B cell (primary cell): ENCODE data around the gene SRRD. TPM values are rescaled to one million over a fixed set of nuclear protein-coding genes. Genes with fewer than 3 reads are reported as not detected.

Experiments
- ATAC-seq: fragments of 200-7000 bp; cut with Tn5 transposase; one replicate; pipeline ENCODE4 v1.10.0; 2021; ENCODE audit warnings: low read depth, mild to moderate bottlenecking, moderate number of reproducible peaks, moderate library complexity
- CTCF ChIA-PET: fragments of 350-600 bp; sonication (Branson Sonifier 250); formaldehyde crosslinking; loops from one replicate; lab custom pipeline; 2021; ENCODE audit warnings: antibody characterized with exemption, inconsistent platforms; lab: Charles Lee
- POLR2A ChIA-PET: fragments of 350-600 bp; sonication (Branson Sonifier 250); formaldehyde crosslinking; loops from one replicate; lab custom pipeline; 2021; ENCODE audit warnings: antibody characterized with exemption; lab: Charles Lee
- DNase-seq: peaks from one replicate; pipeline ENCODE4 v3.0.0; 2013
- H2AFZ ChIP-seq: 2 replicates; pipeline ENCODE4 v1.6.1; 2012; ENCODE audit warnings: mild to moderate bottlenecking, low read depth, low read length; ENCODE audit not compliant: insufficient read depth, poor library complexity, severe bottlenecking
- H3K27ac ChIP-seq, 2 donors: 1 replicate in 1 of 2; 2 replicates in 1 of 2; pipeline ENCODE4 v1.5.1; 2012 to 2013; ENCODE audit warnings: low read length in 2 of 2, mild to moderate bottlenecking in 2 of 2, moderate library complexity in 1 of 2
- H3K27me3 ChIP-seq, 4 experiments: fragments of 200-600 bp in 1 of 4; sonication (generic) in 1 of 4; replicated peaks in 1 of 4; 1 replicate in 2 of 4; 2 replicates in 2 of 4; pipeline versions ENCODE4 v1.6.1 to v1.7.0; 2013 to 2016; ENCODE audit warnings: low read length in 3 of 4, mild to moderate bottlenecking in 2 of 4, mixed read lengths in 1 of 4, moderate library complexity in 1 of 4; ENCODE audit not compliant: insufficient read depth in 4 of 4, control insufficient read depth in 3 of 4; ENCODE audit errors: control extremely low read depth in 1 of 4
- H3K36me3 ChIP-seq, 2 experiments: replicated peaks in 1 of 2; 1 replicate in 1 of 2; 2 replicates in 1 of 2; pipeline versions ENCODE4 v1.6.1 to v1.7.1; 2013; ENCODE audit warnings: low read length in 1 of 2; ENCODE audit not compliant: insufficient read depth in 2 of 2, control insufficient read depth in 1 of 2; ENCODE audit errors: control extremely low read depth in 1 of 2, extremely low read depth in 1 of 2
- H3K4me1 ChIP-seq, 2 donors: fragments of 200-600 bp in 1 of 2; sonication (generic) in 1 of 2; 1 replicate in 1 of 2; 2 replicates in 1 of 2; pipeline versions ENCODE4 v1.5.1 to v1.6.1; 2013 to 2017; ENCODE audit warnings: low read length in 2 of 2; ENCODE audit not compliant: control insufficient read depth in 2 of 2, insufficient read depth in 2 of 2
- H3K4me2 ChIP-seq: replicated peaks from 2 replicates; pipeline ENCODE3; 2012; ENCODE audit warnings: mild to moderate bottlenecking, low read depth, low read length; ENCODE audit not compliant: poor library complexity, severe bottlenecking
- H3K4me3 ChIP-seq, 5 experiments: fragments of 200-600 bp in 1 of 5; sonication (generic) in 1 of 5; 1 replicate in 3 of 5; 2 replicates in 2 of 5; pipeline versions ENCODE4 v1.5.1 to v1.7.0; 2011 to 2016; ENCODE audit warnings: low read length in 4 of 5, mild to moderate bottlenecking in 4 of 5, low read depth in 2 of 5, control low read depth in 1 of 5, moderate library complexity in 1 of 5; ENCODE audit not compliant: insufficient read depth in 1 of 5; ENCODE audit errors: control extremely low read depth in 1 of 5, extremely low read depth in 1 of 5
- H3K79me2 ChIP-seq: fragments of 200-600 bp; sonication (generic); one replicate; pipeline ENCODE4 v1.6.0; 2016; ENCODE audit warnings: low read length; ENCODE audit not compliant: control insufficient read depth, insufficient read depth
- H3K9ac ChIP-seq: fragments of 200-600 bp; sonication (generic); 2 replicates; pipeline ENCODE4 v1.6.1; 2017; ENCODE audit warnings: mild to moderate bottlenecking, low read length, moderate library complexity
- H3K9me3 ChIP-seq, 3 donors: one replicate each; pipeline versions ENCODE4 v1.6.1 to v1.7.1; 2013; ENCODE audit warnings: low read length in 2 of 3; ENCODE audit not compliant: control insufficient read depth in 2 of 3, insufficient read depth in 1 of 3; ENCODE audit errors: control extremely low read depth in 1 of 3
- H4K20me1 ChIP-seq: 2 replicates; pipeline ENCODE4 v1.6.0; 2012; ENCODE audit warnings: mild to moderate bottlenecking, low read length; ENCODE audit not compliant: insufficient read depth, control insufficient read depth, poor library complexity, severe bottlenecking
- H3K27ac Mint-ChIP-seq: one replicate; pipeline ENCODE4 v1.8.0; 2021; ENCODE audit warnings: mixed read lengths
- H3K27me3 Mint-ChIP-seq: one replicate; pipeline ENCODE4 v1.8.0; 2021; ENCODE audit warnings: mixed read lengths
- H3K4me1 Mint-ChIP-seq: one replicate; pipeline ENCODE4 v1.8.0; 2021; ENCODE audit warnings: mixed read lengths
- H3K4me3 Mint-ChIP-seq: one replicate; pipeline ENCODE4 v1.8.0; 2021; ENCODE audit warnings: mixed read lengths
- H3K9me3 Mint-ChIP-seq: one replicate; pipeline ENCODE4 v1.8.0; 2022; ENCODE audit warnings: mixed read lengths; ENCODE audit not compliant: insufficient read depth
- CTCF ChIP-seq: fragments of 200-600 bp; IDR thresholded peaks from one replicate; pipeline ENCODE4 v1.8.0; 2022; ENCODE audit warnings: antibody characterized with exemption, mild to moderate bottlenecking
- EZH2 ChIP-seq: IDR thresholded peaks from 2 replicates; pipeline ENCODE4 v1.6.1; 2012; ENCODE audit warnings: borderline replicate concordance, low read depth, mild to moderate bottlenecking, moderate library complexity, low read length; ENCODE audit not compliant: insufficient read depth, poor library complexity, severe bottlenecking
- WGBS: methylation state at CpG from one replicate; pipeline ENCODE4 v1.1.5; 2013; ENCODE audit warnings: missing lambda C conversion rate; ENCODE audit not compliant: insufficient coverage; 5-methylcytosine and 5-hydroxymethylcytosine counted together
- intact Hi-C: fragments of 100-400 bp; cut with micrococcal nuclease; formaldehyde crosslinking; loops from one replicate; pipeline ENCODE4 v1.10.0; 2022
- polyA plus RNA-seq: library from polyadenylated mRNA; depleted of rRNA; stranded (reverse); fragments of >200 nt; gene quantifications from 2 replicates; pipeline ENCODE4 v1.2.3, GENCODE V29; 2012
- total RNA-seq, 2 donors: library from RNA; stranded (reverse); fragments of 120-200 nt in 1 of 2; gene quantifications; 1 replicate in 1 of 2; 2 replicates in 1 of 2; pipeline versions ENCODE4 v1.2.3 to v1.2.4, GENCODE V29; 2013 to 2022

The SRRD gene
- total and polyA plus RNA-seq, 2 donors (not counting 1 experiment from before 2014, with no cell fraction given) = 7.8 to 19.2 TPM

- WGBS = 96% methylated on average over 13 of the region's 15 CpGs
These were observed 38.0 kb upstream of the SRRD start for GRCh38 chr22:26445577-26446275.

More at GRCh38 chr22:26445577-26446275, 38.0 kb upstream of the SRRD start:
- TF ChIP-seq CTCF (no peak), EZH2 (no peak)
- H3K27ac ChIP-seq = no peak overlapping the region
- Mint-ChIP-seq H3K4me1 (peaks cover 6% of the 10 kb centered on the region), H3K27ac (no peak overlapping the region), H3K4me3 (no peak overlapping the region), H3K9me3 (no peaks in the 10 kb centered on the region), H3K27me3 (no peaks in the 10 kb centered on the region)
- ATAC-seq (no peak), DNase-seq (no peak)
- no peak overlapping the region for H3K9ac ChIP-seq
- H3K4me1 ChIP-seq = no peaks in the 10 kb centered on the region
- H3K27me3 ChIP-seq = no peaks in the 10 kb centered on the region
- H3K4me3 ChIP-seq = no peak overlapping the region
- no peaks in the 10 kb centered on the region for H3K9me3 ChIP-seq
- CTCF ChIA-PET = interaction anchor here (1.4 kb wide), 1 partner anchor 16 kb away, joined by 4 read pairs; no protein-coding TSS in a partner anchor
- POLR2A ChIA-PET = no interaction called here
- intact Hi-C loops = no loop called here
- peaks cover 0 to 21% of the 10 kb centered on the region in 2 experiments for H3K36me3 ChIP-seq
- peaks cover 6% of the 10 kb centered on the region for H3K79me2 ChIP-seq
- H3K4me2 ChIP-seq = no peak overlapping the region
- no peak overlapping the region for H2AFZ ChIP-seq
- H4K20me1 ChIP-seq = peaks cover 7% of the 10 kb centered on the region
